WERI-Rb-1 (cell line): ENCODE results near the gene SIM1.
A peak's percentile ranks its signal among the peaks of the same experiment; 100 is the strongest.

Experiments used
- DNase-seq: peaks from one replicate; pipeline ENCODE4 v3.0.0-alpha.2; 2020
- H3K27ac ChIP-seq: fragments of 250-450 bp; sonication (Bioruptor Pico); 2 replicates; pipeline ENCODE4 v1.5.1; 2020; ENCODE audit warnings: mild to moderate bottlenecking, moderate library complexity
- H3K27me3 ChIP-seq: fragments of 250-450 bp; sonication (Bioruptor Pico); 2 replicates; pipeline ENCODE4 v1.5.1; 2021; ENCODE audit warnings: mild to moderate bottlenecking, low read depth, moderate library complexity; ENCODE audit not compliant: insufficient read depth, severe bottlenecking
- H3K36me3 ChIP-seq: fragments of 250-450 bp; sonication (Bioruptor Pico); 2 replicates; pipeline ENCODE4 v1.5.1; 2020; ENCODE audit warnings: mild to moderate bottlenecking, moderate library complexity
- H3K4me3 ChIP-seq: 2 replicates; pipeline ENCODE4 v1.5.1; 2011; ENCODE audit warnings: low read depth, mild to moderate bottlenecking, control low read depth, low read length
- H3K9me3 ChIP-seq: fragments of 250-450 bp; sonication (Bioruptor Pico); 2 replicates; pipeline ENCODE4 v1.5.1; 2021; ENCODE audit warnings: mild to moderate bottlenecking, moderate library complexity; ENCODE audit not compliant: severe bottlenecking
- CTCF ChIP-seq: IDR thresholded peaks from 2 replicates; pipeline ENCODE4 v1.5.1; 2011; ENCODE audit warnings: low read depth, mild to moderate bottlenecking, control low read depth, inconsistent platforms, low read length

Gene SIM1

GRCh38 chr6:100427452-100427851 is 37.3 kb downstream of the SIM1 start:
- H3K9me3 ChIP-seq: no peaks in the 10 kb centered on the region
- H3K27ac ChIP-seq: no peak overlapping the region
- H3K4me3 ChIP-seq: peak overlapping the region; percentile 26; the same call in 1 of the 2 replicates
- no peak for DNase-seq
- no peaks in the 10 kb centered on the region for H3K36me3 ChIP-seq
- TF ChIP-seq CTCF: no peak
- H3K27me3 ChIP-seq: no peaks in the 10 kb centered on the region

- Histone ChIP-seq H3K27ac (peak overlapping the region; percentile 28; the same call in 1 of the 2 replicates), H3K9me3 (no peaks in the 10 kb centered on the region), H3K36me3 (no peaks in the 10 kb centered on the region), H3K4me3 (peak overlapping the region; percentile 26), H3K27me3 (no peaks in the 10 kb centered on the region)
- peak; percentile 62 for DNase-seq
- no peak for TF ChIP-seq CTCF
Measured at GRCh38 chr6:100426744-100427338, 37.9 kb downstream of the SIM1 start.

GRCh38 chr6:100426241-100426640 is 38.5 kb downstream of the SIM1 start:
- Histone ChIP-seq H3K27ac (peak overlapping the region; percentile 28; the same call in 1 of the 2 replicates), H3K9me3 (no peaks in the 10 kb centered on the region), H3K4me3 (no peak overlapping the region), H3K27me3 (no peaks in the 10 kb centered on the region), H3K36me3 (no peaks in the 10 kb centered on the region)
- DNase-seq: no peak
- TF ChIP-seq CTCF: no peak

GRCh38 chr6:100420711-100421110 is 44.0 kb downstream of the SIM1 start:
- no peak for TF ChIP-seq CTCF

GRCh38 chr6:100417036-100417435 is 47.7 kb downstream of the SIM1 start:
- no peak for TF ChIP-seq CTCF
- Histone ChIP-seq H3K27me3 (no peaks in the 10 kb centered on the region), H3K9me3 (no peaks in the 10 kb centered on the region), H3K27ac (no peak overlapping the region), H3K36me3 (no peaks in the 10 kb centered on the region), H3K4me3 (no peak overlapping the region)
- DNase-seq: no peak

More at GRCh38 chr6:100420711-100421110, 44.0 kb downstream of the SIM1 start:
- H3K9me3 ChIP-seq: no peaks in the 10 kb centered on the region
- no peak overlapping the region for H3K27ac ChIP-seq
- no peaks in the 10 kb centered on the region for H3K36me3 ChIP-seq
- H3K27me3 ChIP-seq: no peaks in the 10 kb centered on the region
- H3K4me3 ChIP-seq: no peak overlapping the region
- no peak for DNase-seq

- H3K27me3 ChIP-seq: no peaks in the 10 kb centered on the region
- H3K27ac ChIP-seq: no peak overlapping the region
- no peaks in the 10 kb centered on the region for H3K36me3 ChIP-seq
- DNase-seq: no peak
- no peak overlapping the region for H3K4me3 ChIP-seq
- no peak for TF ChIP-seq CTCF
- H3K9me3 ChIP-seq: no peaks in the 10 kb centered on the region
Measured at GRCh38 chr6:100415768-100416167, 49.0 kb downstream of the SIM1 start.
